HL-60/S4 treated with phorbol 12-myristate 13-acetate at 8.2 ng/mL for 4 days and 3 days (cell line): ENCODE data around the gene SRP72.
"Not testable (repeated sequence)": the region's sequence is repeated elsewhere in the genome, so short reads cannot be mapped to it uniquely, and the experiment has no call there.

Experiments
- in situ Hi-C: fragments of 300-500 bp; cut with MboI; formaldehyde crosslinking; loops from 2 replicates; pipeline ENCODE4 v1.15.0; 2022; ENCODE audit warnings: low sequenced_read_pairs

SRP72 gene, protein sequence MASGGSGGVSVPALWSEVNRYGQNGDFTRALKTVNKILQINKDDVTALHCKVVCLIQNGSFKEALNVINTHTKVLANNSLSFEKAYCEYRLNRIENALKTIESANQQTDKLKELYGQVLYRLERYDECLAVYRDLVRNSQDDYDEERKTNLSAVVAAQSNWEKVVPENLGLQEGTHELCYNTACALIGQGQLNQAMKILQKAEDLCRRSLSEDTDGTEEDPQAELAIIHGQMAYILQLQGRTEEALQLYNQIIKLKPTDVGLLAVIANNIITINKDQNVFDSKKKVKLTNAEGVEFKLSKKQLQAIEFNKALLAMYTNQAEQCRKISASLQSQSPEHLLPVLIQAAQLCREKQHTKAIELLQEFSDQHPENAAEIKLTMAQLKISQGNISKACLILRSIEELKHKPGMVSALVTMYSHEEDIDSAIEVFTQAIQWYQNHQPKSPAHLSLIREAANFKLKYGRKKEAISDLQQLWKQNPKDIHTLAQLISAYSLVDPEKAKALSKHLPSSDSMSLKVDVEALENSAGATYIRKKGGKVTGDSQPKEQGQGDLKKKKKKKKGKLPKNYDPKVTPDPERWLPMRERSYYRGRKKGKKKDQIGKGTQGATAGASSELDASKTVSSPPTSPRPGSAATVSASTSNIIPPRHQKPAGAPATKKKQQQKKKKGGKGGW

DNA sequence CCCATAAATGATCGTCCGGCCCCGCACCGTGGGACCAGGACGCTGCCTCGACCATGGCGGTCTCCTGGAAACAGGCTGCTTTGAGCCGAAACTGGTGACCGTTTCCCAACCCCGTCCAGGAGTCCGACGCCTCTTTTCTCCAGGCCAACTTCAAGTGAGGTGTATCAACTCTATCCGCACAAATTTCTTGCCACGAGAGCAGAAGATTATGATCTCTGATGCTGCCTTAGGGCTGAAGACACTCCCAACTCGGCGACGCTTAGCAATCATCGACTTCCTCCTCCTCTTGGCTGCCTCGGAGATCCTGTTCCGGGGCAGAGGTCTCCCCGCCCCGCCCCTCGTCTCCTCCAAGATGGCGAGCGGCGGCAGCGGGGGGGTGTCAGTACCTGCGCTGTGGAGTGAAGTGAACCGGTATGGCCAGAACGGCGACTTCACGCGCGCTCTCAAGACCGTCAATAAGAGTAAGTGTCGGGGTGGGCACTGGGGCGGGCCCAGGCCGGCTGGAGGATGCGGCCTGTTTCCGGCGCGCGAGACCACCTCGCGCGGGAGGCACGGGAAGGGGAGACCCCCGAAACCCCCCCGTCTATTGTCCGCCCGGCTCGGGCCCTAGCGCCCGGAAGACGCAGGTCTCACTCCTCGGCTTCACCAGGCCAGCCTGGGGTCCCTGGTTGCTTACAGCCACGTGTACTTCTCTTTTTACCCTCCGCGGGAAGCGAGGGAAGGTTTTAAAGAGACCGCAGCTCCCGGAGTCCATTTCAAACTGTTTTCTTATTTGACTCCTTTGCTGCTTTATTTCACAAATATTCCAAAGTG, at the start of gene SRP72:
Gene SRP72 (plus strand): TSS at position 334 of the 813 bp plus-strand sequence. CDS start 19 bp downstream, at position 353.
- in situ Hi-C loops: no loop called here

GRCh38 chr4:56424176-56424575, 43.2 kb upstream of the SRP72 start:
- in situ Hi-C loops: no loop called here

- in situ Hi-C loops: no loop called here
Measured at GRCh38 chr4:56424697-56425514, 42.5 kb upstream of the SRP72 start.

DNA sequence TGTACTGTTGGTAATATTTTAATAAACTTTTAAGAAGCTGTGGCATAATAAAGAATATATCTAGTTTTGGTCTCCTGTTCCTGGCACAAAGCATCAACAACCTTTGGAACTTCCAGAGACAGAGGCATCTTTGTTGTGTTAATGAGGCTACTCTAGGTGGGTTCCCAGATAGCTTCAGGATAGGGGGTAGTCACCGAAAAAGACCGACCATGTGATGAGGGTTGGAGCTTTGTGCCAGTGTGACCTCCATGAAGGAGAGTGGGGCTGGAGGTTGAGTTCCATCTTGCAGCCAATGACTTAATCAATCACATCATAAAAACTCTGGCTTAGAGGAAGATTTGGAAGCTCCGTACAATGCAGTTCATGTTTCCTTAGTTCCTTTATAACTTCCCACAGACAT, 41.9 kb upstream of the SRP72 start:
- in situ Hi-C loops: no loop called here

GRCh38 chr4:56426273-56426672, 41.1 kb upstream of the SRP72 start:
- in situ Hi-C loops: no loop called here

- in situ Hi-C loops: no loop called here
Measured at GRCh38 chr4:56427179-56427578, 40.2 kb upstream of the SRP72 start.

- in situ Hi-C loops: no loop called here
Measured at GRCh38 chr4:56430203-56430602, 37.2 kb upstream of the SRP72 start.

DNA sequence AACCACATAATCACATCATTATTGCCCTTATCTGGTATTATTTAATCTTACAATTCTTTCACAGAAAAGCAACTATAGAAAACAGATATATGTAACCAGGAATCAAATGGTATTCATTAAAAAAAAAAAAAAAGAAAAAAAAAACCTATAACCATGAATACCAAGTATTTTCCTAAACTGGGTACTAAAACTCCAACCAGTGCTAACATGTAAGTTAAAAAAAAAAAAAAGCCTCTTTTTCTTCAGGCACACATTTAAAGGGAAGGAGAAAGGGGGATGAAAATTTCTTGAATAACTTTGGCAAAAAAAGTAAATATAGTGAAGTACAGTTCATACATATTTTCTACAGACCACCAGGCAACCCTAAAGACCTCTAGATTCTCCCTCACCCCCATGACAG, 34.1 kb upstream of the SRP72 start:
- in situ Hi-C loops: no loop called here

DNA sequence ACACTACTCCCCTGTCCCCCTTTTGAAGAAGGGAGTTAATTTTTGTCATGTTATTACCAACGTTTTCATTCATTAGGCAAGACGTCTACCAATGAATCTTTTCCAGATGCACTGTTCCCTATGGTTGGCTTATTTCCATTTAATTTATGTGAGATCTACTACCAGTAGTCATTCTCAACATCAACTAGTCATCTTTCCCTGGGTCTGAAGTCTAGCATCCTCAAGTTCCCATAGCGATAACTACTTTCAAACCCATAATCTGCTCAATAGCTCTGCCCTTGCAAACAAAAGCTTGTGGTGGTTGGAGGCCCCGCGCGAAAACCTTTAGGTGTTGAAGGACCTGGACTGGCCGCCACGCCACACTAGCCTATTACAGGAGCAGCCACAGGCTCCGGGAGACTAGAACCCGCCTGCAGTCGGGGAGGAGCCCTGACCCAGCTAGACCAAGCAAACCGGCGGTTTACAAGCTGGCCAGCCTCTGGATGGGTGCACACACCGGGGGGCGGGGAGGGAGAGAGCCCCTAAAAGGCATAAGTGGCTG, 32.7 kb upstream of the SRP72 start:
- in situ Hi-C loops: no loop called here

- in situ Hi-C loops: no loop called here
Measured at GRCh38 chr4:56435140-56435926, 32.1 kb upstream of the SRP72 start, which contains the start of gene PPAT. TSS of gene PPAT (minus strand) at chr4:56435615. CDS start at chr4:56435477, 138 bp downstream.

DNA sequence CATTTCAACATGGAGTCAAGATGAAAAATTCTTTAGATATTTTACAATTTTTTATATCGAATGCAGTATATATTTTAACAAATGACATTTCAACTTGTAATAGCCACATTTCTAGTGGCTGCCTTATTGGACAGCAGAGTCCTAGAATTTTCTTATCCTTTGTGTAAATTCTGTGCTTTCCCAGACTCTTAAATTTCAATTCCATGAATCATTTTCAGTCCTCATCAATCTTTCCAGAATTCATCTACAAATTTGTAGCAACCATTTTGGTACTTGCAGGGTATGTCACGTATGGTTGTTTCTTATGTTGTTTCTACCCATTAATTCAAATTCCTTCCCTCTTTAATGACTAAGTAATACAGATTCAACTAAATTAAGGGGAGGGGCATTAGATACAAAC, 28.7 kb upstream of the SRP72 start:
- in situ Hi-C loops: no loop called here

- in situ Hi-C loops: no loop called here
Measured at GRCh38 chr4:56440983-56441382, 26.4 kb upstream of the SRP72 start.

DNA sequence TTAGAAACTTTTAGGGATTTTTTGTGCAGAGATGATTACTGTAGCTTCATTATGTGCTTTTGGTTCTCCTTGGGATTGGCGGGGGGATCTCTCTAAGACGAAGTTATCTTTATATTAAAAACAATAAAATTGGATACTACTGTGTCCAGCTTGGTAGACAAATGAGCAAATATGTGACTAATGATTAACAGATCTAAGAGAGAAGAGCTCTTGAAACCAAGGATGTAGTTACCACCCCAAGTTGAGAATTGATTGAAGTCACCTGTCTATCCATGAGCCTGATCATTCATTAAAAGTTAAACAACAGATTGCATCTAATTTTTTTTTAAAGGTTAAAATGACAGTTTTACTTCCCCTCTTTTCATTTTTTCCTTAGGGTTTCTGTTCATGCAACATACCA, 22.7 kb upstream of the SRP72 start:
- in situ Hi-C loops: no loop called here

- in situ Hi-C loops: no loop called here
Measured at GRCh38 chr4:56445699-56446098, 21.7 kb upstream of the SRP72 start.

DNA sequence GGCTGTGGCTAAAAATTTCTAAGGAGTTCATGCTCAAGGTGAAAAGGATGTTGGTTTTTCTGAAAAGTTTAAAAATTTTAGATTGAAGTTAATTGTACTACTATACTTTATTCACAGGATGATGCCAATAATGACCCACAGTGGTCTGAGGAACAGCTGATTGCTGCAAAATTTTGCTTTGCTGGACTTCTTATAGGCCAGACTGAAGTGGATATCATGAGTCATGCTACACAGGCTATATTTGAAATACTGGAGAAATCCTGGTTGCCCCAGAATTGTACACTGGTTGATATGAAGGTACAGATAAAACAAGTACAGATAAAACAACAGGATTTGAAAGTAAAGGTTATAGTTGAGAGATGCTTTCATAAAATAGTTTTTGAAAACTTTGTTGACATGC, 19.1 kb upstream of the SRP72 start:
- in situ Hi-C loops: no loop called here

DNA sequence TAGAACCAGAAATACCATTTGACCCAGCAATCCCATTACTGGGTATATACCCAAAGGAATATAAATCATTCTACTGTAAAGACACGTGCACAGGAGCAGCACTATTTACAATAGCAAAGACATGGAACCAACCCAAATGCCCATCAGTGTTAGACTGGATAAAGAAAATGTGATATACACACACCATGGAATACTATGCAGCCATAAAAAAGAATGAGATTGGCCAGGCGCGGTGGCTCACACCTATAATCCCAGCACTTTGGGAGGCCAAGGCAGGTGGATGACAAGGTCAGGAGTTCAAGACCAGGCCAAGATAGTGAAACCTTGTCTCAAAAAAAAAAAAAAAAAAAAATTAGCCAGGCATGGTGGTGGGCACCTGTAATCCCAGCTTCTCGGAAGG, 17.9 kb upstream of the SRP72 start:
- in situ Hi-C loops: not testable (repeated sequence)

DNA sequence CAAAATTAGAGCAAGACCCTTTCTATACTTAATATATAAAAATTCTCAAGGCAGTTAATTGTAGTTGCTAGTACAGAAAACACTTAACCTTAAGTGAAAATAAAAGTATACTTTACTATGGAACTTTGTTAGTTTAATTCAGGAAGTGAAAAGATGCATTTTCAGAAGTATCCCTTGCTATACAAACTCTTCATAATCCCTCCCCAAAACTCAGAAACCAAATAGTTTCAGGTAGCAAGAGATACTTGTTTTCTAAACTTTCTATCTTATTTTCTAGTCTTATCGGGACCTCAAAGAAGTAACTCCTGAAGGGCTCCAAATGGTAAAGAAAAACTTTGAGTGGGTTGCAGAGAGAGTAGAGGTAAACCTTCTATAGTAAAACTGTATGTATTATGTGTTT, 17.1 kb upstream of the SRP72 start:
- in situ Hi-C loops: no loop called here

DNA sequence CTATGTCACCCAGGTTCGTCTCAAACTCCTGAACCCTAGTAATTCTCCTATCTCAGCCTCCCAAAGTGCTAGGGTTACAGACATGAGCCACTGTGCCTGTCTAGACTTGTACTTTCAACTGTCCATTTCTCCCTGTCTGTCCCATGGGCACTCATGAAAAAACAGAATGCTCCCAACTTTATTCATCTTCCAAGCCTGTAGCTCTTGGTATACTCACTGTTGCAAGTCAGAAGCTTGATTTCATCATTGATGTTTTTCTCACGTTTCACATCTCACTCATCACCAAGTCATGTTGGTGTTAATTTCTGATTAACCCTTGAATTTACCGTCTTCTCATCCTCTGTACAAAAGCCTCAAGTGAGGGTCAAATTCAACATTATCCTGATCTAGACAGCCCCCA, 7.3 kb upstream of the SRP72 start:
- in situ Hi-C loops: no loop called here

DNA sequence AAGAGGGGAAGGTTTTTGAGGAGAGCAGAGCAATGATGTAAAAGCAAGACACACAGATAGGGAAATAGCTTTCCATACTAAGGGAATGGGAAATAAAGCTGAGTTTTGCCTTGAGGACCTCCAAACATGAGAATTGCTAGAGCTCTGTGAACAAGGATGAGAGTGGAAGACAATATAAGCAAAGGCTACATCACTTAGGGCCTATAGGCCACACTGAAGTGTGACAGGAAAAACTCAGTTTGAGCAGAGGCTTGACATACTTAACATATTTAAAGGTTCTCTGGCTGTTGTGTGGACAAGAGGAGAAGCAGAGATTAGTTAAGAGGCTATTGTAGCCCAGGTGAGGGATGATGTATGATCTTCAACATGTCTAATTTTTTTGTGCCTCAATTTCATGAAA, 5.3 kb upstream of the SRP72 start:
- in situ Hi-C loops: no loop called here

DNA sequence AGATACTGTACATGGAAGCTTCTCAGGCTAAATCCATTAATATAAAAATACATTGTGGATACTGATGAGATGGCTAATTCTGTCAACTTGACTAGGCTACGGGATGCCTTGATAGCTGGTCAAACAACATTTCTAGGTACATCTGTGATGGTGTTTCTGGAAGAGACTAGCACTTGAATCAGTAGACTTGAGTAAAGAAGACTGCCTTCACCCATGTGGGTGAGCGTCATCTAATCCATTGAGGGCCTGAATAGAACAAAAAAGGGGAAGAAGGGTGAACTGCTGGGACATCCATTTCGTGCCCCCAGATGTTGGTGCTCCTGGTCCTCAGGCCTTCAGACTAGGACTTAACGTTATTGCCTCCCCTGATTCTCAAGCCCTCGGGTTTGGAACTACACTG, 3.7 kb upstream of the SRP72 start:
- in situ Hi-C loops: no loop called here
